ENCODE measurements around the gene ZGPAT. TPM values are rescaled to one million over a fixed set of nuclear protein-coding genes. Genes with fewer than 3 reads are reported as not detected.

Gene ZGPAT
- total RNA-seq, 1 donor from 2014 or later: 34.7 TPM

DNA sequence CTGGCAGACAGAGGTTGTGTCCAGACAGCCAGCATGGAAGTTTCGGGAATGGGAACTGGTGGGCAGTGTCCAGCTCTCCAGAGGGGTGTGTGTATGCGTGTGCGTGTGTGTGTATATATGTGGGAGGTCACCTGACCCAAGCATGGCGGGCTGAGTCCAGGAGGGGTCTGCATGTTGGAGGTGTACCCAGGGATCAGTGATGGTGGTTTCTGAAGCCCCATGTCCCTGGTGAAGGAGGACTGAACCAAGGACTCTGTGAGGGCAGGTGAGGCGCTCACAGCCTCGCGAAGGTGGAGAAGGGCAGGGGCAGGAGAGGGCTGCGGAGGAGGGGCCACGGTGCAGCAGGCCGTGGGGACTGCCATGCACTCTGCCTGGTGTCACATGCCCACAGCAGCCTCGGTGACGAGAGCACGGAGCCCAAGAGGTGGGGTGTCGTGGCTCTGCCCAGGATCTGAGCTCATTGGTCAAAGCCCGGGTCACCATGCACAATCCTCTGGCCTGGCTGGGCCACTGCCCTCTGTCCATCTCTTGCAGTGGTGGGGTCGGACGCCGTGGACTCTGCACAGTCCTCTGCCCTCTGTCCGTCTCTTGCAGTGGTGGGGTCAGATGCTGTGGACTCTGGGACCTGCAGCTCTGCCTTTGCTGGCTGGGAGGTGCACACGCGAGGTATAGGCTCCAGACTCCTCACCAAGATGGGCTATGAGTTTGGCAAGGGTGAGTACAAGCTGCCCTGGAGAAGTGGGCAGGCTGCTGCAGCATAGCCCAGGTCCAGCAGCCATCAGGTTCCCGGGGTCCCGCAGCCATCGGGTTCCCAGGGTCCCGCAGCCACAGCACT is 26.5 kb downstream of the ZGPAT start:
- DNase-seq (ENCODE audit: low spot score): no peak

DNA sequence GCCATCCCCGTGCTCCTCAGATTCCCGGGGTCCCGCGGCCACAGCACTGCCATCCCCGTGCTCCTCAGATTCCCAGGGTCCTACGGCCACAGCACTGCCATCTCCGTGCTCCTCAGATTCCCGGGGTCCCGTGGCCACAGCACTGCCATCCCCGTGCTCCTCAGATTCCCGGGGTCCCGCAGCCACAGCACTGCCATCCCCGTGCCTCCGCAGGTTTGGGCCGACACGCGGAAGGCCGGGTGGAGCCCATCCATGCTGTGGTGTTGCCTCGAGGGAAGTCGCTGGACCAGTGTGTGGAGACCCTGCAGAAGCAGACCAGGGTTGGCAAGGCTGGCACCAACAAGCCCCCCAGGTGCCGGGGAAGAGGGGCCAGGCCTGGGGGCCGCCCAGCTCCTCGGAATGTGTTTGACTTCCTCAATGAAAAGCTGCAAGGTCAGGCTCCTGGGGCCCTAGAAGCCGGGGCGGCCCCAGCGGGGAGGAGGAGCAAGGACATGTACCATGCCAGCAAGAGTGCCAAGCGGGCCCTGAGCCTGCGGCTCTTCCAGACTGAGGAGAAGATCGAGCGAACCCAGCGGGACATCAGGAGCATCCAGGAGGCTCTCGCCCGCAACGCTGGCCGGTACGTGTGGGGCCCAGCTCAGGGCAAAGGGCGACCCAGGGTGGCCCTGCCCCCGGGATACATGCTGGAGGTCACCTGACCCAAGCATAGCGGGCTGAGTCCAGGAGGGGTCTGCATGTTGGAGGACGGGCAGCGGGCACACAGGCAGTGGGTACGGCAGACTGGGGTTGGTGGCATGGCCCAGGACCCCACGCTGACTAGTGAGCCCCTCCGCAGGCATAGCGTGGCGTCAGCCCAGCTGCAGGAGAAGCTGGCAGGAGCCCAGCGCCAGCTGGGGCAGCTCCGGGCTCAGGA is 27.4 kb downstream of the ZGPAT start:
- no peak for DNase-seq (ENCODE audit: low spot score)

DNA sequence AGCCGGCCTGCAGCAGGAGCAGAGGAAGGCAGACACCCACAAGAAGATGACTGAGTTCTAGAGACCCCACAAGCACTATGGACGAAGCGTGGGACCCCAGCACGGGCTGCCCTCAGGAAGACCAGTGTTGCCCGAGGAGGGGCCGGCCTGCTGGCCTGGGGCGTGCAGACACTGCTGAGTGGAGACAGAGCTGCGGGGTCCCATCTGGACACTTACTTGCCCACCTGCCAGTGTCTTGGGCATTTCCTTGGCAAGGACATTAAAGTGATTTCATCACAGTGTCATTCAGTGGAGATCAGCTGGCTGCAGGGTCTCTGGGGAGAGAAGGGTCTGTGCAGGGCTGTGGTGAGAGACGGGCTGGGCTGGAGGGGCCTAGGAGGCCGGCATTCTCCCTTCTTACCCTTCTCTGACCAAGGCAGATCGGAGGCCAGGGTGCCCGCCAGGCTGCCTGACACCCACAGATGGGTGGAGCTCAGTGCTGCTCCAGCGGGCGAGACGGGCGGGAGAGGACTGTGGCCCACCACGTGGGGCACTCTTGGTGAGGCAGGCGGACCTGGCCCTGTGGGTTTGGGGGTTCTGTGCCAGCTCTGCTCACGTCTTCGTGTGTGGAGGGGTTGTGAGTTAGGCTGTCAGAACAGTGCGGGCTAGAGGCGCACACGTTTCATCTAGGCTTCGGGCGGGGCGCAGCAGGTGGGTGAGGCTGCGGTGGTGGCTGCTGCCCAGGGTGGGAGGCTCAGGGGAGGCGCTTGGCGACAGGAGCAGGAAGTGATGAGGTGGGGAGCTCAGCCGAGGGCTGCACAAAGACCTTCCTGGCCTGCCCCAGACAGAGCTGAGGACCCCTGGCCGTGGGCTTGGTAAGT is 28.2 kb downstream of the ZGPAT start, which contains the start of gene LIME1:
Gene LIME1 (plus strand): TSS at position 806 of the 860 bp plus-strand sequence. CDS start 886 bp downstream, outside the sequence.
- DNase-seq (ENCODE audit: low spot score): peak; percentile 34

DNA sequence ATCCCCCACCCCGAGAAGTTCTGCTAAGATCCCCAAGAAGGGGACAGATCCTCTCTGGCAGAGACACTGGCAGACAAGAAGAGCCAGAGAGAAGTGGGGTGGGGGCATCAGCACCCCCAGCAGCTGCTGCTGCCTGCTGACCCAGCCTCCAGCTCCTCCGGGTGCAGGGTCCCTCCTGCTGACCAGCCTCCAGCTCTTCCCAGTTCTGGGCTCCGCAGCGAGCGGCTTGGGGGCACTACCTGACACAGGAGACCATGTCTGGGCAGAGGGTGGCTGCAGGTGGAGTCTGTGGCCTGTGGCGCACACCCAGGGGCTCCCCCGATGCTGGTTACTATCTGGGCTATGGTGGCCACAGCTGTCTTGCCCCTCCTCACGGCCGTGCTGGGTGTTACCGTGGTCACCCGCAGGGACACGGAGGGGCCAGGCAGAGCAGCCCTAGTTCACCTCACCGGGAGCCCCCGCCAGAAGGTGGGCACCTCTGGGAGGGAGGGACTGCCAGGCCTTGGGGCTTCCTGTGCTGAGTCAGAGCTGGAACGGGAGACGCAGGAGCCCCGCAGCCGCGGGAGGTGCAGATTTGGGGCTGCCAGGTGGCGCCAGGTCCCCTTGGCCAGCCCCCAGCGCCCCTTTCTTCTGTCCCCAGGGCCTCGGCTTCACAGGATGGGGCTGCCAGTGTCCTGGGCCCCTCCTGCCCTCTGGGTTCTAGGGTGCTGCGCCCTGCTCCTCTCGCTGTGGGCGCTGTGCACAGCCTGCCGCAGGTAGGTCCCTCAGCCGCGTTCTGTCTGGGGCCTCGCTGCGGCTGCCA is 29.3 kb downstream of the ZGPAT start:
- DNase-seq (ENCODE audit: low spot score): no peak

DNA sequence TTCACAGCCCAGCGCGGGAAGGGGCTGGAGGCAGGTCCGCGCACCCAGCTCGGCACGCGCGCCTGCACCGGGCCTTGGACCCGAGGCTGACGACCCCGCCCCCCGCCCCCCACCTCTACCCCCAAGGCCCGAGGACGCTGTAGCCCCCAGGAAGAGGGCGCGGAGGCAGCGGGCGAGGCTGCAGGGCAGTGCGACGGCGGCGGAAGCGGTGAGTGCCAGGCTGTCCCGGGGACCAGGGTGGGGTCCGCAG is 29.8 kb downstream of the ZGPAT start:
- no peak for DNase-seq (ENCODE audit: low spot score)

DNA sequence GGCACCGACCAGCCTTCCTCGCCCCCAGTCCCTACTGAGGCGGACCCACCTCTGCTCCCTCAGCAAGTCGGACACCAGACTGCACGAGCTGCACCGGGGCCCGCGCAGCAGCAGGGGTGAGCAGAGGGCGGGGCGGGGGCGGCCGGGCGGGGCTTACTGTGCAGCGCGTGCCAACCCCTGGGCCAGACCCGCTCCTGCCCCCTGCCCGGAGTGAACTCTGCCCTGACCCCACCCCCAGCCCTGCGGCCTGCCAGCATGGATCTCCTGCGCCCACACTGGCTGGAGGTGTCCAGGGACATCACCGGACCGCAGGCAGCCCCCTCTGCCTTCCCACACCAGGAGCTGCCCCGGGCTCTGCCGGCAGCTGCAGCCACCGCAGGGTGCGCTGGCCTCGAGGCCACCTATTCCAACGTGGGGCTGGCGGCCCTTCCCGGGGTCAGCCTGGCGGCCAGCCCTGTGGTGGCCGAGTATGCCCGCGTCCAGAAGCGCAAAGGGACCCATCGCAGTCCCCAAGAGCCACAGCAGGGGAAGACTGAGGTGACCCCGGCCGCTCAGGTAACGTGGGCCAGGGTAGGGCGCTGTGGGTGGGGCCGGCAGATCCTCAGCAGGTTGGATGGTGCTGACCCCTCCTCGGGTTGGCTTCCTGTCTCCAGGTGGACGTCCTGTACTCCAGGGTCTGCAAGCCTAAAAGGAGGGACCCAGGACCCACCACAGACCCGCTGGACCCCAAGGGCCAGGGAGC is 30.3 kb downstream of the ZGPAT start:
- DNase-seq (ENCODE audit: low spot score): no peak

DNA sequence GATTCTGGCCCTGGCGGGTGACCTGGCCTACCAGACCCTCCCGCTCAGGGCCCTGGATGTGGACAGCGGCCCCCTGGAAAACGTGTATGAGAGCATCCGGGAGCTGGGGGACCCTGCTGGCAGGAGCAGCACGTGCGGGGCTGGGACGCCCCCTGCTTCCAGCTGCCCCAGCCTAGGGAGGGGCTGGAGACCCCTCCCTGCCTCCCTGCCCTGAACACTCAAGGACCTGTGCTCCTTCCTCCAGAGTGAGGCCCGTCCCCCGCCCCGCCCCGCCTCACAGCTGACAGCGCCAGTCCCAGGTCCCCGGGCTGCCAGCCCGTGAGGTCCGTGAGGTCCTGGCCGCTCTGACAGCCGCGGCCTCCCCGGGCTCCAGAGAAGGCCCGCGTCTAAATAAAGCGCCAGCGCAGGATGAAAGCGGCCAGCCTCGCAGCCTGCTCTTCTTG is 30.9 kb downstream of the ZGPAT start:
- DNase-seq (ENCODE audit: low spot score): peak; percentile 51

DNA sequence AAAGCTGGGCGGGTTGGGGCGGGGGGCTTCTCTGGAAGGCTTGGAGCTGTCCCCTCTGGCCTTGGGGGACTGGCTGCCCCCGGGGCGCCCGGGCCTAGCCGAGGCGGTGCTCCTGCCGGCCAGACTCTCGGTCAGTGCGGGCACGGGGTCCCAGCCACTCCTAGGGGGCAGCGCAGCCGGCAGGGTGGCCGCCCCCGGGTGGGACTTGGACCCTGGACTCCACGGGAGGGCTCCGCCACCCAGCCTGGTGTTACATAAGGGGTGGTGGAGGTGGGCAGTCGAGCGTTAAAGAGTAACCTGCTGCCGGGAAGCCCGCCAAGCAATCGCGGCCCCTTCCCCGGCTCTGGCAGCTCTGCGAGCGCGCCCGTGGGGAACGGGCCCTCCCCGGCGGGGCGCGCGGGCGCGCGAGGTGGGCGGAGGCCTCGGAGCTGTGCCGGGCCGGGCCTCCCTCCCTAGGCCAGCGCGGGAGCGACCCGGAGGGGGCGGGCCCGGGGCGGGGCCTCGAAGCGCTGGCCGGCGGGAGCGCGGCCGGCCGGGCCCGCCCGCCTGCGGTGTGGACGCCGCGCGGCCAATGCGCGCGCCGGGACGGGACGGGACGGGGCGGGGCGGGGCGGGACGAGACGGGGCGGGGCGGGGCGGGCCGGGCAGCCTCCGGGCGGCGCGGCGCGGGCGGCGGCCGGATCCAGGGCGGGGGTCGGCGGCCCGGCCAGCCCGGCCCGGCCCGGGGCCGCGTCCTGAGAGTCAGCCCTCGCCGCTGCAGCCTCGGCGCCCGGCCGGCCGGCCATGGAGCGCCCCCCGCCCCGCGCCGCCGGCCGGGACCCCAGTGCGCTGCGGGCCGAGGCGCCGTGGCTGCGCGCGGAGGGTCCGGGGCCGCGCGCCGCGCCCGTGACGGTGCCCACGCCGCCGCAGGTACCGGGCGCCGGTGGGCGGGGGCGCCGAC is 31.6 kb downstream of the ZGPAT start, which contains the start of gene SLC2A4RG:
Gene SLC2A4RG (plus strand): TSS at position 647 of the 940 bp plus-strand sequence. CDS start 137 bp downstream, at position 784.
- peak; percentile 75 for DNase-seq (ENCODE audit: low spot score)

DNA sequence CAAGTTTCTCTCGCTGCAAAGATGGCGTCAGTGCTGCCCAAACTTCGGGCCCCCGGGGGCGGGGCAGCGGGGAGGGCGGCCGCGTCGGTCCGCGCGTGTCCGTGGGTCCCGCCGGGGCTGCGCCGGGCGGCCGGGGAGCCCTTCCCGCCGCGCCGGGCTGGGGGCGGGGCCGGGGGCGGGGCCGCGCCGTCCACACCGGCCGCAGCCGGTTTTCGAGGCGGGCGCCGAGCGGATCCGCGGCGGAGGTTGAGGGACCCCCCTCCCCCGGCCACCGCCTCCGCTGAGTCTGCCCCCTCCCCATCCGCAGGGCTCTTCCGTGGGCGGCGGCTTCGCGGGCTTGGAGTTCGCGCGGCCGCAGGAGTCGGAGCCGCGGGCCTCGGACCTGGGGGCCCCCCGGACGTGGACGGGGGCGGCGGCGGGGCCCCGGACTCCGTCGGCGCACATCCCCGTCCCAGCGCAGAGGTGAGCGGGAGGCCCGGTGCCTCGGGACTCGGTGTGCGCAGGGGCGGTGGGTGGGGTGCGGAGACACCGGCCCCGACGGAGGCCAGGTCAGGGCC is 32.3 kb downstream of the ZGPAT start:
- peak; percentile 32 for DNase-seq (ENCODE audit: low spot score)

DNA sequence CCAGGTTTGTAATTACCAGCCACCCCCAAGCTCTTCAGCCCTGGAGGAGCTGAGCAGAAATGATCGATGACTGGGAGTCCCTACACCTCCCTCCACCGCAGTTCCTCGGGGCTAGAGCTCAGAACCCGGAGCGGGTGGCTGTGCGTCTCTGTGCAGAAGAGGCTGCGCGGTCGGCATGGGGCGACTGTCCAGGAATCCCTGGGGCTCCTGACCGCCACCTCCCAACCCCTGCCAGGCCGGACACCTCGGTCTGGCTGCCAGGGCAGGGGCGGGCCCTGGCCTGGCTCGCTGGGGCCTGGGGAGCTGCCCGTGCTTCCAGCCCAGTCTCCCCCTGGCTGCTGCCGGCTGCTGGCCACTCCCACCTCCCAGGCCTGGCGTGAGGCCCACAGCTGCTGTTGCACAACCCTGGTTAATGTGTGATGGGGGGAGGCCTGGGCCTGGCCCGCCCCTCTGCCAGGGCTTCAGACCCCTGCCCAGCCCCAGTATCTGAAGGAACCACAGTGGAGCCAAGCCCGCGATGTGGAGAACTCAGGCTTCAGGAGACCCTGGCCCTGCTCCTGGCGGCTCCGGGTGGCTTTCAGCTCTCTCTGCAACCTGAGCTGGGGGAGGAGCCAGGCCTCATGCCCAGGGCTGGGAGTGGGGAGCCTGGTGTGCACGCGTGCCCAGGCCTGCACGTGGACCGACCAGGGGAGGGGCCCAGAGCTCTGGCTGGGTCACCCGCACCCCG is 33.0 kb downstream of the ZGPAT start:
- DNase-seq (ENCODE audit: low spot score): peak; percentile 92

DNA sequence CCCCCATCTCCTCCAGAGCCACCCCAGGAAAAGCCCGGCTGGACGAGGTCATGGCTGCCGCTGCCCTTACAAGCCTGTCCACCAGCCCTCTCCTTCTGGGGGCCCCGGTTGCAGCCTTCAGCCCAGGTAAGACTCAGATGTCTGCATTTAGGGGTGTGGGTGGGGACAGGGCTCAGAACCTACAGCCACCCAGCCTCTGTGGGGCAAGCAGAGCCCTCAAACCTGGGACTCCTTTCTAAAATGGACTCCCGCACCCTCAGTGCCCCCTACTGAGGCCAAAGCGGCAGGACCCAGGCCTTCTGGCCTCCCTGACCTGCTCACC is 33.5 kb downstream of the ZGPAT start:
- no peak for DNase-seq (ENCODE audit: low spot score)

DNA sequence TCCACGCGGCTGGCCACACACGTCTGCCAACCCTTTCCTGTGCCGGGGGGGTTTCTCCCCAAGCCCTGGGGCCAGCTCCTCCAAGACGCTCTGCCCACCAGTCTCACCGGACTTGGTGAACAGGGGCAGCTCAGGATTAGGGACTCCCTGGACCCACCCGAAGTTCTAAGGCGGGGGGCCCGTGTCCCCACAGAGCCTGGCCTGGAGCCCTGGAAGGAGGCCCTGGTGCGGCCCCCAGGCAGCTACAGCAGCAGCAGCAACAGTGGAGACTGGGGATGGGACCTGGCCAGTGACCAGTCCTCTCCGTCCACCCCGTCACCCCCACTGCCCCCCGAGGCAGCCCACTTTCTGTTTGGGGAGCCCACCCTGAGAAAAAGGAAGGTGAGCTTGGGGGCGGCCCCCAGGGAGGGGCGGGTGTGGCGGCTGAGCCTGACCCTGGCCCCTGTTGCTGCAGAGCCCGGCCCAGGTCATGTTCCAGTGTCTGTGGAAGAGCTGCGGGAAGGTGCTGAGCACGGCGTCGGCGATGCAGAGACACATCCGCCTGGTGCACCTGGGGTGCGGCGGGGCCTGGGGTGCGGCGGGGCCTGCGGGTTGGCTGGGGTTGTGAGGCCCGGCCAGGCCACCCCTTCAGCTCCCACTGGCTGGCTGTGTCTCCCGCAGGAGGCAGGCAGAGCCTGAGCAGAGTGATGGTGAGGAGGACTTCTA is 34.0 kb downstream of the ZGPAT start:
- no peak for DNase-seq (ENCODE audit: low spot score)

DNA sequence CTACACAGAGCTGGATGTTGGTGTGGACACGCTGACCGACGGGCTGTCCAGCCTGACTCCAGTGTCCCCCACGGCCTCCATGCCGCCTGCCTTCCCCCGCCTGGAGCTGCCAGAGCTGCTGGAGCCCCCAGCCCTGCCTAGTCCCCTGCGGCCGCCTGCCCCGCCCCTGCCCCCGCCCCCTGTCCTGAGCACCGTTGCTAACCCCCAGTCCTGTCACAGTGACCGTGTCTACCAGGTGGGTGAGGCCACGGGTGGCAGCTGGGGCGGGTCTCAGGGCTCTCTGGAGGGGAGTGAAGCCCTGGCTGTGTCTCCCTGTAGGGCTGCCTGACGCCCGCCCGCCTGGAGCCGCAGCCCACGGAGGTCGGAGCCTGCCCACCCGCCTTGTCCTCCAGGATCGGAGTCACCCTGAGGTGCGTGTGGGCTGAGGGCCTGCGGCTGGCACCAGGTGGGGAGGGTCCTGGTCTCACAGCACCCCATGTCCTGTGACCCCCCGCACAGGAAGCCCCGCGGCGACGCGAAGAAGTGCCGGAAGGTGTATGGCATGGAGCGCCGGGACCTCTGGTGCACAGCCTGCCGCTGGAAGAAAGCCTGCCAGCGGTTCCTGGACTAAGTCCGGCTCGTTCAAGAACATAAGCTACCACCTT is 34.7 kb downstream of the ZGPAT start:
- DNase-seq (ENCODE audit: low spot score): no peak

DNA sequence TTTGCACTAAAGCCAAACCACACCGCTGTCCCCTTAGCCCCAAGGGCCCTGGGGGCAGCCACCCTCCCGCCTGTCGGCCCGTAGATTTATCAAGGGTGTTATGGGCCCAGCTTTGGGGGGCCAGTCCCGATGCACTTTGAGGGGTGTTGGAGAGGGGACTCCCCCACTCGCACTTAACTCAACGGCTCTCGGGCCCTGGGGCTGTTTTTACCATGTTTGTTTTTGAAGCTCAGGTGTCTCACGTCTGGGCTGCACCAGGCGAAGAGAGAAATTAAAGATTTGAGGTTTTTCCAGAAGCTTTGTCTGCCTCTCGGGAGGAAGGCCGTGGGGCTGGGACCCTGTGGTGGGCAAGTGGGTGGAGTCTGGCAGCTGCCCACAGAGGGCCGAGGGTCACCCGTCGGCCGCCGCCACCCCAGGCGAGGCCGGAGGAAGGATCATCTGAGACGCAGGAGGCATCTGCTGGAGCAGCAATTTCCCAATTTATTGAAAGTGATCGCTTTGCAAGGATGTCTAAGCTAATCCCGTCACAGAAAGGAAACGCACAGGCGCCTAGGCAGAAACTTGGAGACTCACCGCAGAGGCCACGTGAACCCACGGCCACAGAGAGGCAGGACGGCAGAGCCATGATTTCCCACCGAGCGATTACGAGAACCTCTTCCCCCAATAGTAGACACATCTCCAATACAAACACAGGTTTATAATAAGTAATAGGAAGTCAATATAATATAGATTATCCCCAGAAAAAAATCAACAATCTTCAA is 35.6 kb downstream of the ZGPAT start:
- no peak for DNase-seq (ENCODE audit: low spot score)

DNA sequence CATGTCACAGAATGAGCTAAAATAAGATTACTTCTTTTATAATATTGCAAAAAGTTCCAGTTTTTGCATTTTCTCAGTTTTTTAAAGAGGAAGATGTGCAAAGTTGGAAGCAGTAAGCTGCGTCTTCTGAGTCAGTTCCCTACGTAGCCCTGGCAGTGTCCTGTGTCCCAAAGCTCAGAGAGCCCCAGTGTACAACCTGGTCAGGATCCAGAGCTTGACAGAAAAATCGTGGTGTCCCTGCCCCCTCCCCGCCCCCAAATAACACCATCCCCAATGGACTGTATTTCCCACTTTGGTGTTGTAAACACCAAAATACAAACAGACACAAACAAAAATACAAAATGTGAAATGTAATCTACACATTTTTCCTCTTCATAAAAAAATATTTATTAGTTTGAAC is 36.3 kb downstream of the ZGPAT start:
- no peak for DNase-seq (ENCODE audit: low spot score)

Data from mucosa of gallbladder (tissue), 1 donor.